Measurements from ENCODE around the gene ETV3. TPM values are rescaled to one million over a fixed set of nuclear protein-coding genes. Genes with fewer than 3 reads are reported as not detected.
A peak's percentile ranks its signal among the peaks of the same experiment; 100 is the strongest.

The ETV3 gene
- total RNA-seq, 4 donors from 2014 or later, result 81.2 to 117 (median 91.0) TPM

GRCh38 chr1:157162345-157162744 lies 24.1 kb upstream of the ETV3 start:
- no peak overlapping the region for H3K4me3 ChIP-seq (ENCODE audit: low read depth, poor library complexity, severe bottlenecking)
- intact Hi-C loops (cut with DNase I; ENCODE audit: low total_unique reads), result loop anchor here (5.0 kb wide), 1 partner anchor 325 kb away; no protein-coding TSS in a partner anchor
- 80 to 84% methylated on average over 4 of the region's 4 CpGs for WGBS, 2 donors
- no peak for DNase-seq (ENCODE audit: low spot score in 2 of 2)
- TF ChIP-seq POLR2A (IDR thresholded peaks at IDR 0.05) (no peak), CTCF (IDR thresholded peaks at IDR 0.05) (no peak)

- no peak for TF ChIP-seq POLR2A (IDR thresholded peaks at IDR 0.05)
- no peak for TF ChIP-seq CTCF (IDR thresholded peaks at IDR 0.05)
- 86 to 90% methylated on average over 5 of the region's 5 CpGs for WGBS, 2 donors
- intact Hi-C loops (cut with DNase I; ENCODE audit: low total_unique reads), result loop anchor here (5.0 kb wide), 1 partner anchor 325 kb away; no protein-coding TSS in a partner anchor
- DNase-seq (ENCODE audit: low spot score in 2 of 2), result no peak
- no peak overlapping the region for H3K4me3 ChIP-seq (ENCODE audit: low read depth, poor library complexity, severe bottlenecking)
Measured at GRCh38 chr1:157161901-157162300, 23.7 kb upstream of the ETV3 start.

- H3K4me3 ChIP-seq (ENCODE audit: low read depth, poor library complexity, severe bottlenecking), result no peak overlapping the region
- no peak for TF ChIP-seq POLR2A (IDR thresholded peaks at IDR 0.05)
- TF ChIP-seq CTCF (IDR thresholded peaks at IDR 0.05), result no peak
- 84 to 88% methylated on average over 4 of the region's 4 CpGs for WGBS, 2 donors
- DNase-seq (ENCODE audit: low spot score in 2 of 2), result no peak
- intact Hi-C loops (cut with DNase I; ENCODE audit: low total_unique reads), result no loop called here
Measured at GRCh38 chr1:157158967-157159366, 20.8 kb upstream of the ETV3 start.

GRCh38 chr1:157157501-157158190 lies 19.5 kb upstream of the ETV3 start:
- no peak for DNase-seq (ENCODE audit: low spot score in 2 of 2)
- intact Hi-C loops (cut with DNase I; ENCODE audit: low total_unique reads), result no loop called here
- no peak for TF ChIP-seq CTCF (IDR thresholded peaks at IDR 0.05)
- TF ChIP-seq POLR2A (IDR thresholded peaks at IDR 0.05), result no peak
- H3K4me3 ChIP-seq (ENCODE audit: low read depth, poor library complexity, severe bottlenecking), result no peak overlapping the region
- 50 to 52% methylated on average over 9 of the region's 9 CpGs for WGBS, 2 donors

- intact Hi-C loops (cut with DNase I; ENCODE audit: low total_unique reads), result no loop called here
- DNase-seq (ENCODE audit: low spot score in 2 of 2), result peak; percentile 62 to 95
- TF ChIP-seq POLR2A (IDR thresholded peaks at IDR 0.05) (no peak), CTCF (IDR thresholded peaks at IDR 0.05) (peak in 1 of 3 donors; percentile 93)
- 5% methylated on average over 14 of the region's 14 CpGs for WGBS, 2 donors
- no peak overlapping the region for H3K4me3 ChIP-seq (ENCODE audit: low read depth, poor library complexity, severe bottlenecking)
Measured at GRCh38 chr1:157156058-157156541, 17.9 kb upstream of the ETV3 start.
